Activated naive CD4-positive, alpha-beta T cell treated with anti-CD3 and anti-CD28 coated beads, Interleukin-2, amount 10 ng/mL, durations not matched to agents 7 days and 5 days (primary cell): Measurements from ENCODE around the gene FGD4.

Source experiments
- CTCF ChIA-PET: fragments of 350-600 bp; sonication (Branson Sonifier 250); formaldehyde crosslinking; loops from one replicate; lab custom pipeline; 2021; ENCODE audit warnings: antibody characterized with exemption; lab: Charles Lee
- DNase-seq: peaks from one replicate; pipeline ENCODE4 v3.0.0-alpha.2; 2020
- H3K27ac Mint-ChIP-seq: one replicate; pipeline ENCODE4 v1.8.0; 2021; ENCODE audit warnings: mild to moderate bottlenecking, moderate library complexity, mixed read lengths
- H3K27me3 Mint-ChIP-seq: one replicate; pipeline ENCODE4 v1.8.0; 2021; ENCODE audit warnings: mild to moderate bottlenecking, mixed read lengths
- H3K36me3 Mint-ChIP-seq: one replicate; pipeline ENCODE4 v1.8.0; 2021; ENCODE audit warnings: mixed read lengths
- H3K4me1 Mint-ChIP-seq: one replicate; pipeline ENCODE4 v1.8.0; 2021; ENCODE audit warnings: mixed read lengths
- H3K4me3 Mint-ChIP-seq: one replicate; pipeline ENCODE4 v1.8.0; 2021; ENCODE audit warnings: mild to moderate bottlenecking, moderate library complexity, mixed read lengths
- H3K9me3 Mint-ChIP-seq: one replicate; pipeline ENCODE4 v1.8.0; 2021; ENCODE audit warnings: mixed read lengths

FGD4 gene

DNA sequence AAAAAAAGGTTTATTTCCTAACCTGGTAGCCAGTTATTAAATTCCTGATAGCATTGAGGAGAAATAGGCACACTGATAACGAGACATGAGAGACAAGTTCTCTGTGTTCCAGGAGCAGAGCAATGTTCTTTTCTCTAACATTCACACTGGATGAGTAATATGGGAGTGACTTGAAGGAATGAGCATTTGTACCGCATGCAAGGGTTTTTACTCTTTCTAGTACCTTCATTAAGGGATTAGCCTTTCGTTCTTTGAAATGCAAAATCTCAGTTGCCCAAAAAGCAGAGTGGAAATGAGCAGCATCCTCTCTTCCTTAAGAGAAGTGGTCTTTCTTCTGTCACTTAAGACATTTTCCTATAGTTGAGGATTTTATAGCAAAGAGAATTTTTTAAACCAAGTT is 54.7 kb downstream of the FGD4 start:
- Mint-ChIP-seq H3K9me3 (no peaks in the 10 kb centered on the region), H3K4me3 (no peak overlapping the region), H3K36me3 (no peaks in the 10 kb centered on the region), H3K27ac (no peak overlapping the region), H3K4me1 (no peaks in the 10 kb centered on the region), H3K27me3 (peaks cover 8% of the 10 kb centered on the region)
- CTCF ChIA-PET, result interaction anchor here (0.9 to 7.7 kb wide), 4 partner anchors 200 to 301 kb away, joined by 3 to 84 read pairs (median 32); partner anchors contain the start of gene YARS2
- DNase-seq, result no peak

DNA sequence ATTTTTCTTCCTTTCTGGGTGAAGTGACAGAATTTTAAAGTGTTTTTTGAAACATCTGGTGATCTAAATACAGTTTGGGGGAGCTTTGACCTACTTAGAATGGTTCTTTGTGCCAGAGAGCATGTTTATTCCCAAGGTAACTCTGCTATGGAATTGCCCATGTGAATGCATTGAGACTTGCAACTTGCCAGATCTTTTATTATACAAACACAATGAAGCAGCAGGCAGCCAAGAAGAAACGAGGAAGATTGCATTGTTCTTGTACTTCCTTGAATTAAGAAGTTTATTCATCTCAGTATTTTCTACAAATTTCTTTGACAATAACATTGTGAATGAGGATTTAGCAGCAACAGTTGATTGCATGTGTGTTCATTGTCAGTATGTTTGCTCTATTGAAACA is 55.5 kb downstream of the FGD4 start:
- H3K4me3 Mint-ChIP-seq, result no peak overlapping the region
- no peaks in the 10 kb centered on the region for H3K4me1 Mint-ChIP-seq
- H3K9me3 Mint-ChIP-seq, result no peaks in the 10 kb centered on the region
- CTCF ChIA-PET, result interaction anchor here (0.6 to 7.7 kb wide), 7 partner anchors 28 to 300 kb away, joined by 3 to 84 read pairs (median 4); partner anchors contain the start of gene YARS2
- no peaks in the 10 kb centered on the region for H3K36me3 Mint-ChIP-seq
- peaks cover 8% of the 10 kb centered on the region for H3K27me3 Mint-ChIP-seq
- no peak overlapping the region for H3K27ac Mint-ChIP-seq
- no peak for DNase-seq

DNA sequence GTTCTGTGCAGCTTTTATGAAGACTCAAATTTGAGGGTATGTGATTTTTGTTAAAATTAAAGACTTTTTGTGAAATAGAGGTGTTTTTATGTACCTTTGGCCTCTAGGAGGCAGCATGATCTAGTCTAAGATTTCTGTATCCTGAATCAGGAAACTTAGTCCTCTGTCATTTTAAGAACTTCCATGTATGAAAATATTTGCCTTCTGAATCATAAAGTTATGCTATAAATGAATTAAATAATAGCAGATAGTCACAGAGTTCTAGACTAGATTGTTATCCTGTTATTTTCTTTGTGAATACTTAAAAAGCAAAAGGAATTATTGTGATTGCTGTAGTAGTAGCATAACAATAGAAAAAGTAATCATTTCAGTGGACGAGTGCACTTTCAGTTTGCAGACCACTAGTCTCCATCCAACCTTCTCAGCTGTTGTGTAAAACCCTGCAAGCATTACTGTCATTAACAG is 56.3 kb downstream of the FGD4 start:
- CTCF ChIA-PET, result interaction anchor here (0.6 to 7.7 kb wide), 18 partner anchors 9 to 802 kb away, joined by 3 to 84 read pairs (median 4); partner anchors contain the start of gene YARS2
- Mint-ChIP-seq H3K4me3 (no peak overlapping the region), H3K9me3 (no peaks in the 10 kb centered on the region), H3K27ac (no peak overlapping the region), H3K36me3 (no peaks in the 10 kb centered on the region), H3K27me3 (peaks cover 8% of the 10 kb centered on the region), H3K4me1 (no peaks in the 10 kb centered on the region)
- DNase-seq, result no peak

DNA sequence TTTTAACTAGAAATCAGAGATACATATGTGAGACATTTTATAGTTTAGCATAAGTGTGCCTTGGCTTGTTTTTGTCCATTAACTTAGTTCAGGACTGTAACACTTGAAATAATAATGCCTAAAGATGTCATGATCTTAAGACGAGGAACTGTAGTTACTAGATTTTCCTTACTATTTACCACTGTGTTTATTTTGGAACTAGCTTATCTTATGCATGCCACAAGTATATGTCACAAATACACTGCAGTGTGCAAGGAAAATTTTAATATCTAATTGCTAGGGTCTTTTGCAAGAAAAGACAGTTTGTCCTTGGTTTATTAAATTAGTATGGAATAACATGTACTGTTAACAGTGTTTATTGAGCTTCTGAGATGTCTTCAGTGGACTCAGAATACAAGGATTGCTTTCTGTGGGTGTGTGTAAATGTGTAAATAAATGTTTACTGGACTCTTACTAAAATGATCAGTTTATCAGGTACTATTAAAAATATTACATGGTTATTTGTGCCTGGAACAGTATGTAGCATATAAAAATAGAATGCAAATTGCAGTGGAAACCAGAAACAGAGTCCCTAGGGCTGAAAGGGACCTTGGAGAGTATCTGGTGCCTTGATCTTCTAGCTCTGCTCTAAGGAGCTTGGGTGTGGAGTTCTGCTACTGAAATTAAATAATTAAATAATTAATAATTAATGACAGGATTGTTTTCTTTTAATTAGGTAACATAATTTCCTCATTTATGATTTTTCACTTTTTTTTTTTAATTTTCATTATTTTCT is 58.1 kb downstream of the FGD4 start:
- CTCF ChIA-PET, result interaction anchor here (0.8 to 7.7 kb wide), 8 partner anchors 18 to 299 kb away, joined by 3 to 84 read pairs (median 4); no protein-coding TSS in a partner anchor
- no peaks in the 10 kb centered on the region for H3K4me1 Mint-ChIP-seq
- no peaks in the 10 kb centered on the region for H3K36me3 Mint-ChIP-seq
- no peaks in the 10 kb centered on the region for H3K9me3 Mint-ChIP-seq
- DNase-seq, result no peak
- H3K27me3 Mint-ChIP-seq, result peaks cover 7% of the 10 kb centered on the region
- H3K27ac Mint-ChIP-seq, result no peak overlapping the region
- no peak overlapping the region for H3K4me3 Mint-ChIP-seq

DNA sequence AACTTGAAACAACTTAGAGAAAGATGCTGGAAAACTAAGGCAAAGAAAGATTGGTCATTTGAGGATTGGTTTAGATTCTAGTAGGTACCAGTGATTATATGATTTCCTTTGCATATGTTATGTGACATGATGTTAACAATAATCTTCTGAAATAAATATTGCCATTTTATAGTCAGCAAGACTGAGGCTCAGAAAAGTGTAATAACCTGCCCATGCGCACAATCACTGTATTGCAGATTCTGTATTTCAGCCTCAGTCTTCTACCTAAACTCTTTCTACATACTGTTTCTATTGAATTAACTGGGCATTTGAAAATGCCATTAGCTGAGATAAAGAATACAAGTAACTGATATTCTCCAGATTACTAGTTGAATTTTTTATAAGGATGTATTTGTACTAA is 61.3 kb downstream of the FGD4 start:
- DNase-seq, result no peak
- CTCF ChIA-PET, result interaction anchor here (0.6 kb wide), 1 partner anchor 240 kb away, joined by 3 read pairs; no protein-coding TSS in a partner anchor
- Mint-ChIP-seq H3K9me3 (no peaks in the 10 kb centered on the region), H3K4me1 (no peaks in the 10 kb centered on the region), H3K36me3 (no peaks in the 10 kb centered on the region), H3K4me3 (no peak overlapping the region), H3K27me3 (no peaks in the 10 kb centered on the region), H3K27ac (no peak overlapping the region)

DNA sequence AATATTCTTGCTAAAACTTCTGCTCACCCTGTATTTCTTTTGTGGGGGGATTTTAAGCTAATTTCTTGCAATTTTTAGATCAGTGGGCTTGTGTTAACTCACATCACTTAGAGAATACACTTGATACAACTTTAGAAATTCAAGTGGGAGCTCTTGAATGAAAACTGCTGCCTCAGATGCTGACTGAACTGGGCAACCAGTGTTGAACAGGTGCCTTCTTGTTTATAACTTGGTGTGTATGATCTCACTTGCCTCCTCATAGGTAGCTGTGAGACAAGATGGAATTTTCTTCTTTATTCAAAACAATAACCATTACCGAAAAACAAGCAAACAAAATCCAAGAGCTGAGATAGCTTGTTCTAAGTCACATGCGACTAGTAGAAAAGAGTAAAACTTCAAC is 63.5 kb downstream of the FGD4 start:
- Mint-ChIP-seq H3K27ac (peak overlapping the region; percentile 28), H3K36me3 (no peaks in the 10 kb centered on the region), H3K27me3 (no peaks in the 10 kb centered on the region), H3K4me1 (no peaks in the 10 kb centered on the region), H3K4me3 (no peak overlapping the region), H3K9me3 (no peaks in the 10 kb centered on the region)
- CTCF ChIA-PET, result interaction anchor here (1.2 to 1.5 kb wide), 3 partner anchors 12 to 293 kb away, joined by 3 to 4 read pairs (median 3); partner anchors contain the start of gene YARS2
- no peak for DNase-seq

DNA sequence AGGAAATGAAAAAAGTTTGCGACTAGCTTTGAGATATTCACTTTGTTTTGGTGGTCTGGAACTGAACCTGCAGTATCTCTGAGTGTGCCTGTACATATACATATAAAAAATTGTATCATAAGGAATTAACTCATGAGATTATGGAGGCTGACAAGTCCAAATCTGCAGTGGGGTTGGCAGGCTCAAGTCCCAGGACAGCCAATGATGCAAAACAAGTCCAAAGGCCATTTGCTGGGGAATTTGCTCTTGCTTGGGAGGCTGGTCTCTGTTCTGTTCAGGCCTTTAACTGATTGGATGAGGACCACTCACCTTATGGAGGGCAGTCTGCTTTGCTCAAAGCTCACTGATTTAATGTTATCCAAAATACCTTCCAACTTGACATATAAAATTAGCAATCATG is 66.8 kb downstream of the FGD4 start:
- H3K4me1 Mint-ChIP-seq, result no peaks in the 10 kb centered on the region
- no peaks in the 10 kb centered on the region for H3K9me3 Mint-ChIP-seq
- DNase-seq, result no peak
- H3K36me3 Mint-ChIP-seq, result no peaks in the 10 kb centered on the region
- CTCF ChIA-PET, result interaction anchor here (0.6 to 1.1 kb wide), 2 partner anchors 206 to 630 kb away, joined by 3 read pairs; no protein-coding TSS in a partner anchor
- no peaks in the 10 kb centered on the region for H3K27me3 Mint-ChIP-seq
- H3K4me3 Mint-ChIP-seq, result no peak overlapping the region
- H3K27ac Mint-ChIP-seq, result no peak overlapping the region

DNA sequence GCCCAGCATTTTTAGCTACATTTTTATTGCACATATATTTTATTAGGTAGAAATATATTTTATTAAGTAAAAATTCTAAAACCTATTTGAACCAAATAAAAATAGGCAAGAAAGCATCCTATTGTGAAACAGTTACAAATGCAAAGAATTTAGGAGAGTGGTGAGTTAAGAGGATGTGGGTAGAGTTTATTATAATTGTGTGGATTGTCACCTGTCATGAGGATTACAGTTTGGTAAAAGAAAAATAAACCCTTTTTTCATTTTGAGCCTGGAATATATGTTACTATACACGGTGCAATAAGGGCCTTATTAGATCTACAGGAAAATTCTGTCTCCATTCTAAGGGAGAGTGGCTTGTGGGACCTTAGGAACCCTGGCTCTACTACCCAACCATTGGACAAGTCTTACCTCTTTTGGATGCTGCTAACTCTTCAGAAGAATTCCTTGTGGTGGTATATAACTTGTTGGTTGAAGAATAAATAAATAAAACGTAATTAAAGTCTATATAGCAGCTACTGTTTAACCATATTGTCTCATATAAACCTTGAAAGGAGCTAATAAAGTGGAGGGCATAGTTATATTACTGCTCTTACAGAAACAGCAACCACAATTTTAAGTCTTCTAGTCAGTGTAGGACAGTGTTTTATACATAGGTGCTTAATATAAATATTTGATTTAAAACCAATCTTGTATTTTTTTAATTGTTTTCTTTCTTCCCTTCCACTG is 67.8 kb downstream of the FGD4 start:
- H3K27ac Mint-ChIP-seq, result no peak overlapping the region
- H3K27me3 Mint-ChIP-seq, result no peaks in the 10 kb centered on the region
- no peaks in the 10 kb centered on the region for H3K4me1 Mint-ChIP-seq
- no peak overlapping the region for H3K4me3 Mint-ChIP-seq
- no peak for DNase-seq
- CTCF ChIA-PET, result no interaction called here
- no peaks in the 10 kb centered on the region for H3K36me3 Mint-ChIP-seq
- no peaks in the 10 kb centered on the region for H3K9me3 Mint-ChIP-seq

DNA sequence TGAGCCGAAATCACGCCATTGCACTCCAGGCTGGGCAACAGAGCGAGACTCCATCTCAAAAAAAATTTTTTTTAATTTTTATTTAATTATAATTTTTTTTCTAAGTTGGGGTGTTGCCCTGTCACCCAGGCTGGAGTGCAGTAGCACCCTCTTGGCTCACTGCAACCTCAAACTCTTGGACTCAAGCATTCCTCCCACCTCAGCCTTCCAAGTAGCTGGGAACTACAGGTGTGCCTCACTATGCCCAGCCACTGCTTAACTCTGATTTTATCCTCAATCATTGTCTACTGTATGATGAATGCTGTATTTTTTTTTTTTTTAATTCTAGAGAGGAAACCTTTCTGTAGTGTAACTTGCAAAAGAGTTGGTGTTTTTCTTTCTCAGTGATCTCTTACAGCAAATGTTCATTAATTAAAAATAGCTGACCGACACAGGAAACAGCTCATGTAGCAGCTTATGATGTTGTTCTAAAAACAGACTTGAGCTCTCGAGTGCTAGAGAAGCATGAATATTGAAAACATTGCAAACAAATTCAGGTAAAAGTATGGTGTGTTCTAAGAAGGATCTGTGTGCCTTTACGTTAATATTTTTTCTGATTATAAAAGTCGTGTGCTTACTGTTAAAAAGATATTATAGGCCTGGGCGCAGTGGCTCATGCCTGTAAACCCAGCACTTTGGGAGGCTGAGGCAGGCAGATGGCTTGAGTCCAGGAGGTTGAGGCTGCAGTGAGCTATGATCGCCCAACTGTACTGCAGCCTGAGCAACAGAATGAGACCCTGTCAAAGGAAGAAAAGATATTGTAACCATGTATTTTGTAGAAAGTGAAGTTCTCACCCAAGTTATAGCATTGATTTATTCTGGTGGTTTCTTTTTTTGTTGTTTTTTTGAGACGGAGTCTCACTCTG is 68.9 kb downstream of the FGD4 start:
- Mint-ChIP-seq H3K36me3 (no peaks in the 10 kb centered on the region), H3K4me3 (no peak overlapping the region), H3K9me3 (no peaks in the 10 kb centered on the region), H3K27ac (no peak overlapping the region), H3K4me1 (peaks cover under 1% of the 10 kb centered on the region), H3K27me3 (peaks cover 1% of the 10 kb centered on the region)
- CTCF ChIA-PET, result no interaction called here
- DNase-seq, result no peak

DNA sequence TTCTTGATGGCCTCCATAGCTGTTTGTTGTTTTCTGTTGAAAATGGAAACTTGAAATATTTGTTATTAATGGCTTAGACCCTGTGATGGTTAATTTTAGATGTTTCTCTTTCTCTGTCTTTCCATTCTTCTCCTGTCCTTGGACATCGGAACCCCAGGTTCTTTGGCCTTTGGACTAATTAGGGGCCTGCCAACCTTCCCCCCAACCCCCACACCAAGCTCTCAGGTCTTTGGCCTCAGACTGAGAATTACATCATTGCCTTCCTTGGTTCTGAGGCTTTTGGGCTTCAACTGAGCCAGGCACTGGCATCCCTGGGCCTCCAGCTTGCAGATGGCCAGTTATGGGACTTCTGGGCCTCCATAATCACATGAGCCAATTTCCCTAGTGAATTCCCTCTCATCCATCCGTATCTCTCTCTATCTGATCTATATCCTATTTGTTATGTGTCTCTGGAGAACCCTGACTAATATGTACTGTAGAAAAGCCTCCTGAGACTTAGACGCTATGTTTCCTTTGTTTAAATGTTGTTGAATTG is 71.6 kb downstream of the FGD4 start:
- Mint-ChIP-seq H3K27me3 (peaks cover 8% of the 10 kb centered on the region), H3K27ac (no peak overlapping the region), H3K4me3 (no peak overlapping the region), H3K9me3 (no peaks in the 10 kb centered on the region), H3K36me3 (no peaks in the 10 kb centered on the region), H3K4me1 (peaks cover 4% of the 10 kb centered on the region)
- CTCF ChIA-PET, result no interaction called here
- no peak for DNase-seq

DNA sequence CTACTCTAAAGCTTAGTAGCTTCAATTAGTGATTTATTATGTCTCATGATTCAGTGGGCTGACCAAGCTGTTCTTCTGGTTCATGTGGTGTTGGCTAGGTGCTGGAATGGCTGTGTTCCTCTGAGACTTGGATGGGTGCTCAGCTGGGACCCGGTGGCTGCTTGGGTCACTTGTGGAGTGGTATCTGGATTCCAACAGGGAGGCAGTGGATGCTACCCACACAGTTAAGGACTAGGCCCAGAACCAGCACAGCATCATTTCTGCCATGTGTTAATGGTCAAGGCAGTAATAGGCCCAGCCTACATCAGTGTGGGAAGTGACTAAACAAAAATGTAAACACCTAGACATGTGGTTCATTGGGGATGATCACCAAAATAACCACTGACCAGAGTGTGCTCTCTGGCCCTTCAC is 72.2 kb downstream of the FGD4 start:
- Mint-ChIP-seq H3K27me3 (peaks cover 8% of the 10 kb centered on the region), H3K4me3 (no peak overlapping the region), H3K4me1 (peaks cover 4% of the 10 kb centered on the region), H3K36me3 (no peaks in the 10 kb centered on the region), H3K9me3 (no peaks in the 10 kb centered on the region), H3K27ac (no peak overlapping the region)
- DNase-seq, result no peak
- CTCF ChIA-PET, result no interaction called here

DNA sequence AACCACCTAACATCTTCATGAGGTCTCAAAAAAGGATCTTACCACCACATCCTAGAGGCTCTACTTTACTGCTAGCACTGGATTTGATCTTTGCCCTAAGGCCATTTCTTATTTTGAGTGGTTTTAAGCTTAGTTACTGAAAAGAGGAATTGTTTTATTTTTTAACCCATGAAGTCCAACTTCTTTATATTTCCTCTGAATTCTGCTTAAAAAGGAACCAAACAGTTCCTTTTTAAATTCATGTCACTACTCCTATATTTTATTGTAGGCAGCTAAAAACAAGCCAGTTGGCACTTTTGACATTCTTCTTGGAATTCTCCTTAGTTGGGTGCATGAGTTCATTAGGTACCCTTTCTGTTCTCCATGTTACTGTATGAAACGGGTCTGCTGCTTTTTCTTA is 76.4 kb downstream of the FGD4 start:
- Mint-ChIP-seq H3K9me3 (no peaks in the 10 kb centered on the region), H3K36me3 (no peaks in the 10 kb centered on the region), H3K4me3 (no peak overlapping the region), H3K4me1 (peaks cover 4% of the 10 kb centered on the region), H3K27me3 (peaks cover 11% of the 10 kb centered on the region), H3K27ac (no peak overlapping the region)
- DNase-seq, result no peak
- CTCF ChIA-PET, result interaction anchor here (1.1 to 1.6 kb wide), 2 partner anchors 17 to 19 kb away, joined by 3 to 4 read pairs; no protein-coding TSS in a partner anchor

DNA sequence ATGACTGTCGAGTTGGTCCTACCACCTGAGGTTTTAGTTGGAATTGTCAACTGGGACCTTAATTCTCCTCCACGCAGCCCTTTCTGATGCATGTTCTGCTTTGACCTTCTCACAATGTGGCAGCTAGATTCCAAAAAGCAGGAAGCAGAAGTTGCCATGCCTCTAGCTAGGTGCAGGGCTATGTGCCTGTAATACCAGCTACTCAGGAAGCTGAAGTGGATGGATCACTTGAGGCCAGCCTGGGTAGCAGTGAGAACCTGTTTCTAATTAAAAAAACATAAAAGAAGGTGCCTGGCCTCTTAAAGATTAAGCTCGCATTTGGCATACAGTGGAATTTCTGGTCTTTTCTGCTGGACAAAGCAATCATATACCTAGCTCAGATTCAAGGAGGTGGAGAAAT is 77.1 kb downstream of the FGD4 start:
- peaks cover 11% of the 10 kb centered on the region for H3K27me3 Mint-ChIP-seq
- CTCF ChIA-PET, result interaction anchor here (1.1 kb wide), 1 partner anchor 17 kb away, joined by 3 read pairs; no protein-coding TSS in a partner anchor
- DNase-seq, result no peak
- H3K4me3 Mint-ChIP-seq, result no peak overlapping the region
- H3K4me1 Mint-ChIP-seq, result peaks cover 4% of the 10 kb centered on the region
- H3K36me3 Mint-ChIP-seq, result no peaks in the 10 kb centered on the region
- H3K27ac Mint-ChIP-seq, result no peak overlapping the region
- H3K9me3 Mint-ChIP-seq, result no peaks in the 10 kb centered on the region
